ENCODE results near the gene RIPK3. TPM values are rescaled to one million over a fixed set of nuclear protein-coding genes. Genes with fewer than 3 reads are reported as not detected.

The RIPK3 gene
- total and polyA plus RNA-seq, 4 experiments from 2014 or later = 6.2 to 63.5 (median 39.8) TPM

- peak within 1 kb of the TSS; percentile 72 for H3K27ac ChIP-seq (ENCODE audit: low read depth, low read length)
- ChIA-PET POLR2A (ENCODE audit: partially characterized antibody) (interaction anchor here (0.8 to 8.5 kb wide), 21 partner anchors 8 to 193 kb away, joined by 3 to 108 read pairs (median 4); partner anchors contain the start of genes ADCY4, CBLN3, CHMP4A and DCAF11), CTCF (ENCODE audit: partially characterized antibody) (interaction anchor here (0.6 to 18.5 kb wide), 42 partner anchors 9 to 301 kb away, joined by 3 to 556 read pairs (median 4); partner anchors contain the start of genes ADCY4, CBLN3, CHMP4A and DCAF11)
- peak within 1 kb of the TSS in 7 of 8 donors; percentile 1 to 79 (median 35) for H3K4me3 Mint-ChIP-seq
- no peak within 1 kb of the TSS for H3K4me3 ChIP-seq (ENCODE audit: low read length in 2 of 2)
- no peaks in the 10 kb centered on the region for H3K27me3 ChIP-seq (ENCODE audit: insufficient read depth, low read length)
- peaks cover 29 to 70% (median 46%) of the 10 kb centered on the region in 4 donors for H3K4me1 Mint-ChIP-seq
- H3K27ac Mint-ChIP-seq = peak within 1 kb of the TSS; percentile 52 to 96 (median 90)
- DNase-seq = peak; percentile 53 to 62 (median 58)
- peaks cover 42 to 53% of the 10 kb centered on the region in 2 donors for H3K36me3 Mint-ChIP-seq
- H3K36me3 ChIP-seq (ENCODE audit: insufficient read depth, low read length) = peaks cover 50% of the 10 kb centered on the region
- H3K9me3 ChIP-seq (ENCODE audit: control insufficient read depth in 1 of 2, low read length in 2 of 2) = no peaks in the 10 kb centered on the region
- intact Hi-C loops (cut with micrococcal nuclease) = loop anchor here (1.0 kb wide), 1 partner anchor 36 kb away; the partner anchor contains the start of gene RABGGTA
- H3K9me3 Mint-ChIP-seq = peaks cover 0 to 1% (median 0%) of the 10 kb centered on the region in 8 donors
- peaks cover 44% of the 10 kb centered on the region for H3K4me1 ChIP-seq (ENCODE audit: insufficient read depth, low read length)
- H3K27me3 Mint-ChIP-seq = no peaks in the 10 kb centered on the region
These were observed 32.0 kb downstream of the RIPK3 start, which contains the start of gene CIDEB for GRCh38 chr14:24307575-24308341. TSS of gene CIDEB (minus strand) at chr14:24307977. CDS start at chr14:24307858, 119 bp downstream.

GRCh38 chr14:24307156-24307574 is 32.6 kb downstream of the RIPK3 start:
- Histone ChIP-seq H3K4me3 (ENCODE audit: low read length in 2 of 2) (no peak overlapping the region), H3K27me3 (ENCODE audit: insufficient read depth, low read length) (no peaks in the 10 kb centered on the region), H3K27ac (ENCODE audit: low read depth, low read length) (no peak overlapping the region), H3K4me1 (ENCODE audit: insufficient read depth, low read length) (peaks cover 38% of the 10 kb centered on the region), H3K36me3 (ENCODE audit: insufficient read depth, low read length) (peaks cover 56% of the 10 kb centered on the region), H3K9me3 (ENCODE audit: control insufficient read depth in 1 of 2, low read length in 2 of 2) (no peaks in the 10 kb centered on the region)
- POLR2A ChIA-PET (ENCODE audit: partially characterized antibody) = interaction anchor here (0.8 to 8.5 kb wide), 12 partner anchors 10 to 192 kb away, joined by 3 to 108 read pairs (median 8); partner anchors contain the start of genes ADCY4, DCAF11, MDP1 and NRL
- H3K36me3 Mint-ChIP-seq = peaks cover 48 to 59% of the 10 kb centered on the region in 2 donors
- no peak for DNase-seq
- no peak overlapping the region for H3K4me3 Mint-ChIP-seq
- H3K4me1 Mint-ChIP-seq = peaks cover 29 to 70% (median 43%) of the 10 kb centered on the region in 4 donors
- peak overlapping the region; percentile 11 to 90 (median 52) for H3K27ac Mint-ChIP-seq
- no peaks in the 10 kb centered on the region for H3K27me3 Mint-ChIP-seq
- CTCF ChIA-PET (ENCODE audit: partially characterized antibody) = interaction anchor here (0.7 to 18.5 kb wide), 22 partner anchors 8 to 199 kb away, joined by 3 to 556 read pairs (median 12); partner anchors contain the start of genes ADCY4, CBLN3, CHMP4A and DHRS1
- peaks cover 0 to 1% (median 0%) of the 10 kb centered on the region in 8 donors for H3K9me3 Mint-ChIP-seq
- intact Hi-C loops (cut with micrococcal nuclease) = no loop called here

DNA sequence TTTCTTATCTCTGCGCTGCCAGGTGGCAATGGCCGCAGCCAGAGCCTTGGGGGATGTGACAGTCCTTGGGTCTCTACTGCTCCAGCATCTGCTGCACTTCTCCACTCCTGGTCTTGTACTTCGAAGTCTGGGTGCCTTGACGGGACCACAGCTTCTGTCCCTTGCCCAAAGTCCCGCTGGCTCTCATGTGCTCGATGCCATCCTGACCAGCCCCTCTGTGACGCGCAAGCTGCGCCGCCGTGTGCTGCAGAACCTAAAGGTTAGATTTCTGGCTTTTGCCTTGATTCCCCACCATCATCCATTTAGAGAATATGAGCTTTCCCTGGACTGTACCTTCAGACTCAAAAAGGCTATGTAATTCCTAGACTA is 35.8 kb downstream of the RIPK3 start:
- peaks cover 63% of the 10 kb centered on the region for H3K36me3 ChIP-seq (ENCODE audit: insufficient read depth, low read length)
- intact Hi-C loops (cut with micrococcal nuclease) = no loop called here
- Mint-ChIP-seq H3K4me1 (peaks cover 25 to 70% (median 43%) of the 10 kb centered on the region in 4 donors), H3K36me3 (peaks cover 52 to 76% of the 10 kb centered on the region in 2 donors), H3K27ac (peak overlapping the region in 1 of 7 donors; percentile 57), H3K27me3 (no peaks in the 10 kb centered on the region), H3K4me3 (peak overlapping the region in 1 of 8 donors; percentile 54), H3K9me3 (peaks cover 0 to 6% (median 0%) of the 10 kb centered on the region in 8 donors)
- H3K27me3 ChIP-seq (ENCODE audit: insufficient read depth, low read length) = no peaks in the 10 kb centered on the region
- H3K27ac ChIP-seq (ENCODE audit: low read depth, low read length) = no peak overlapping the region
- DNase-seq = no peak
- ChIA-PET POLR2A (ENCODE audit: partially characterized antibody) (interaction anchor here (0.8 to 1.6 kb wide), 5 partner anchors 9 to 143 kb away, joined by 3 to 5 read pairs (median 3); partner anchors contain the start of genes IRF9 and TINF2), CTCF (ENCODE audit: partially characterized antibody) (interaction anchor here (1.3 to 18.5 kb wide), 5 partner anchors 6 to 128 kb away, joined by 3 to 556 read pairs (median 10); partner anchors contain the start of genes CIDEB, LTB4R, LTB4R2 and TINF2)
- H3K4me1 ChIP-seq (ENCODE audit: insufficient read depth, low read length) = peaks cover 29% of the 10 kb centered on the region
- H3K4me3 ChIP-seq (ENCODE audit: low read length in 2 of 2) = no peak overlapping the region
- H3K9me3 ChIP-seq (ENCODE audit: control insufficient read depth in 1 of 2, low read length in 2 of 2) = no peaks in the 10 kb centered on the region

- Histone ChIP-seq H3K27me3 (ENCODE audit: insufficient read depth, low read length) (no peaks in the 10 kb centered on the region), H3K27ac (ENCODE audit: low read depth, low read length) (peak overlapping the region; percentile 87), H3K4me1 (ENCODE audit: insufficient read depth, low read length) (peaks cover 42% of the 10 kb centered on the region), H3K4me3 (ENCODE audit: low read length in 2 of 2) (peak overlapping the region; percentile 77 to 85), H3K9me3 (ENCODE audit: control insufficient read depth in 1 of 2, low read length in 2 of 2) (no peaks in the 10 kb centered on the region), H3K36me3 (ENCODE audit: insufficient read depth, low read length) (peaks cover 52% of the 10 kb centered on the region)
- ChIA-PET POLR2A (ENCODE audit: partially characterized antibody) (interaction anchor here (0.7 to 7.1 kb wide), 23 partner anchors 10 to 207 kb away, joined by 3 to 136 read pairs (median 5); partner anchors contain the start of genes CBLN3, CHMP4A, CIDEB and DCAF11), CTCF (ENCODE audit: partially characterized antibody) (interaction anchor here (0.8 to 18.5 kb wide), 12 partner anchors 9 to 131 kb away, joined by 3 to 556 read pairs (median 6); partner anchors contain the start of genes CHMP4A, CIDEB, LTB4R and LTB4R2)
- peak overlapping the region; percentile 96 to 99 (median 98) for H3K27ac Mint-ChIP-seq
- no peaks in the 10 kb centered on the region for H3K27me3 Mint-ChIP-seq
- H3K9me3 Mint-ChIP-seq = peaks cover 0 to 6% (median 0%) of the 10 kb centered on the region in 8 donors
- H3K36me3 Mint-ChIP-seq = peaks cover 41 to 63% of the 10 kb centered on the region in 2 donors
- no peak for DNase-seq
- peaks cover 33 to 71% (median 50%) of the 10 kb centered on the region in 4 donors for H3K4me1 Mint-ChIP-seq
- peak overlapping the region; percentile 91 to 99 (median 94) for H3K4me3 Mint-ChIP-seq
- intact Hi-C loops (cut with micrococcal nuclease) = no loop called here
These were observed 39.3 kb downstream of the RIPK3 start for GRCh38 chr14:24300326-24300980.

DNA sequence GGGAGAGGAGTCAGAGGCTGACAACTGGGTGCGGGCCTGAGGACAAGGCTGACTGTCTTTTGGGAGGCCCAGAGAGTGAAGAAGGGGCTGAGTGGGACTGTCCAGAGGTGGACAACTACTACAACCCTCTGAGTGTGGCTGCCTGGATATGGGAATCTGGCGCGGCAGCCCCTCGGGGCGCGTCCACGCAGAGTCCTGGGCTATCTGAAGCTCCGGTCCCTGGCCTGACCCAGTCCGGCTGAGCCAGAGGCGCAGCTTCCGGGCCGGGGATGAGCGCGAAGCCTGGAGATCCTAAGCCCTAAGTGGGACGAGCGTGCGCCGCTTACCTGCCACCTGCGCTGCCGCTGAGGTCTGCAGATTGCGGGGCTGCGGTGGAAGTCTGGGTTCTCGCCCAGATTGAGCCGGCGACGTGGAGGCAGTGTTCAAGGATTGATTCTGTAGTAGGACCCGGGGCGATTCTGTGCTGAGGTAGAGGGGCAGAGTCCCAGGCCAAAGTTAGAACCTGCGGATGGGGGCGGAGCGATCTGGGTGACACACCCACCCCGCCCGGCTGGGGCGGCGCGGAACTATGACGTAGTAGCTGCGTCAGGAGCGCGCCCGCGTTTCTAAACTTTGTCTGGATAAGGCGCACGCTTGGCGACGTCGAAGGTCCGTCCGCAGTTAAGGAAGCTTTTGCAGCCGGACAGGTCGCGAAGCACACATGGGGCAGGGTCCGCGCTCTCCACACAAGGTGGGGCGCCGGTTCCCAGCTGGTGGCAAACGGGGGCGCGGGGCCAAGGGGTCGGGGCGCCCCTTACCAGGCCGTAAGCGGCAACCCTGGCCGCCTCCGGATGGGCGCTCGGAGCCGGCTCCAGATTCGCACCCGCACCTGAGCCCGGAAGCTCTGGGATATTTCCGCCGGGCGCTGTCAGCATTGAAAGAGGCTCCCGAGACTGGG is 40.3 kb downstream of the RIPK3 start, which contains the start of the genes DHRS1 and NOP9:
DHRS1 (minus strand) TSS at position 526 of the 937 bp plus-strand sequence. CDS start 674 bp downstream, outside the sequence.
NOP9 (plus strand) TSS at position 596 of the 937 bp plus-strand sequence; CDS start at position 701, 105 bp downstream.
- Histone ChIP-seq H3K36me3 (ENCODE audit: insufficient read depth, low read length) (peaks cover 48% of the 10 kb centered on the region), H3K27ac (ENCODE audit: low read depth, low read length) (peak within 1 kb of the TSS; percentile 87), H3K27me3 (ENCODE audit: insufficient read depth, low read length) (no peaks in the 10 kb centered on the region), H3K4me3 (ENCODE audit: low read length in 2 of 2) (peak within 1 kb of the TSS; percentile 77 to 85), H3K4me1 (ENCODE audit: insufficient read depth, low read length) (peaks cover 42% of the 10 kb centered on the region), H3K9me3 (ENCODE audit: control insufficient read depth in 1 of 2, low read length in 2 of 2) (no peaks in the 10 kb centered on the region)
- ChIA-PET POLR2A (ENCODE audit: partially characterized antibody) (interaction anchor here (0.6 to 7.1 kb wide), 25 partner anchors 11 to 206 kb away, joined by 3 to 136 read pairs (median 5); partner anchors contain the start of genes CBLN3, CHMP4A, CIDEB and DCAF11), CTCF (ENCODE audit: partially characterized antibody) (interaction anchor here (0.8 to 18.5 kb wide), 11 partner anchors 10 to 139 kb away, joined by 3 to 556 read pairs (median 11); partner anchors contain the start of genes CHMP4A, CIDEB, IRF9 and LTB4R)
- H3K27me3 Mint-ChIP-seq = no peaks in the 10 kb centered on the region
- peak within 1 kb of the TSS; percentile 96 to 99 (median 98) for H3K27ac Mint-ChIP-seq
- H3K4me1 Mint-ChIP-seq = peaks cover 32 to 66% (median 51%) of the 10 kb centered on the region in 4 donors
- DNase-seq = peak; percentile 89 to 92 (median 90)
- H3K4me3 Mint-ChIP-seq = peak within 1 kb of the TSS; percentile 91 to 99 (median 94)
- peaks cover 0 to 6% (median 0%) of the 10 kb centered on the region in 8 donors for H3K9me3 Mint-ChIP-seq
- peaks cover 38 to 57% of the 10 kb centered on the region in 2 donors for H3K36me3 Mint-ChIP-seq
- intact Hi-C loops (cut with micrococcal nuclease) = loop anchor here (1.0 kb wide), 3 partner anchors 11 to 185 kb away; partner anchors contain the start of genes DCAF11, LTB4R2 and NRL

Data from CD4-positive, alpha-beta memory T cell (primary cell).